AG04450 (cell line): Measurements from ENCODE around the gene PTEN. TPM values are rescaled to one million over a fixed set of nuclear protein-coding genes. Genes with fewer than 3 reads are reported as not detected.
A peak's percentile ranks its signal among the peaks of the same experiment; 100 is the strongest.

Experiments
- CTCF ChIA-PET: fragments of 300-600, 350-600 bp; formaldehyde crosslinking; extraction: SDS; loops from one replicate; lab custom pipeline; 2022; ENCODE audit warnings: antibody characterized with exemption, inconsistent platforms; lab: Charles Lee
- POLR2A ChIA-PET: fragments of 350-600 bp; formaldehyde crosslinking; extraction: SDS; loops from one replicate; lab custom pipeline; 2021; ENCODE audit warnings: antibody characterized with exemption, inconsistent platforms; lab: Yijun Ruan, JAX
- DNase-seq: peaks from one replicate; pipeline ENCODE4 v3.0.0-alpha.2; 2011; ENCODE audit warnings: low read depth, low spot score
- H3K27ac ChIP-seq: one replicate; pipeline ENCODE4 v1.5.1; 2012; ENCODE audit warnings: low read depth, low read length, control low read depth
- H3K27me3 ChIP-seq: one replicate; pipeline ENCODE4 v1.6.0; 2012; ENCODE audit warnings: low read length; ENCODE audit not compliant: control insufficient read depth, insufficient read depth
- H3K4me3 ChIP-seq: 2 replicates; pipeline ENCODE4 v1.5.1; 2011; ENCODE audit warnings: mild to moderate bottlenecking, low read depth, low read length, control low read depth
- H3K9me3 ChIP-seq: 2 replicates; pipeline ENCODE4 v1.5.1; 2012; ENCODE audit warnings: low read length; ENCODE audit not compliant: control insufficient read depth, insufficient read depth
- polyA plus RNA-seq: library from polyadenylated mRNA; depleted of rRNA; stranded (reverse); fragments of >200 nt; gene quantifications from 2 replicates; pipeline ENCODE4 v1.2.3, GENCODE V29; 2011
- TF ChIP-seq, protein P1 (sequence below): IDR thresholded peaks from 2 replicates; pipeline ENCODE4 v1.5.1; 2011; ENCODE audit warnings: low read depth, low read length, control low read depth, inconsistent platforms

Gene PTEN
- polyA plus RNA-seq, 1 experiment, result 96.1 TPM

- Histone ChIP-seq H3K4me3 (no peak overlapping the region), H3K9me3 (no peaks in the 10 kb centered on the region), H3K27me3 (no peaks in the 10 kb centered on the region), H3K27ac (no peak overlapping the region)
- DNase-seq, result peak; percentile 24
- ChIA-PET CTCF (no interaction called here), POLR2A (no interaction called here)
- TF ChIP-seq, protein P1, sequence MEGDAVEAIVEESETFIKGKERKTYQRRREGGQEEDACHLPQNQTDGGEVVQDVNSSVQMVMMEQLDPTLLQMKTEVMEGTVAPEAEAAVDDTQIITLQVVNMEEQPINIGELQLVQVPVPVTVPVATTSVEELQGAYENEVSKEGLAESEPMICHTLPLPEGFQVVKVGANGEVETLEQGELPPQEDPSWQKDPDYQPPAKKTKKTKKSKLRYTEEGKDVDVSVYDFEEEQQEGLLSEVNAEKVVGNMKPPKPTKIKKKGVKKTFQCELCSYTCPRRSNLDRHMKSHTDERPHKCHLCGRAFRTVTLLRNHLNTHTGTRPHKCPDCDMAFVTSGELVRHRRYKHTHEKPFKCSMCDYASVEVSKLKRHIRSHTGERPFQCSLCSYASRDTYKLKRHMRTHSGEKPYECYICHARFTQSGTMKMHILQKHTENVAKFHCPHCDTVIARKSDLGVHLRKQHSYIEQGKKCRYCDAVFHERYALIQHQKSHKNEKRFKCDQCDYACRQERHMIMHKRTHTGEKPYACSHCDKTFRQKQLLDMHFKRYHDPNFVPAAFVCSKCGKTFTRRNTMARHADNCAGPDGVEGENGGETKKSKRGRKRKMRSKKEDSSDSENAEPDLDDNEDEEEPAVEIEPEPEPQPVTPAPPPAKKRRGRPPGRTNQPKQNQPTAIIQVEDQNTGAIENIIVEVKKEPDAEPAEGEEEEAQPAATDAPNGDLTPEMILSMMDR, result no peak
Measured at GRCh38 chr10:87935290-87936141, 72.1 kb downstream of the PTEN start.

- TF ChIP-seq, protein P1, result no peak
- Histone ChIP-seq H3K27me3 (no peaks in the 10 kb centered on the region), H3K27ac (no peak overlapping the region), H3K4me3 (no peak overlapping the region), H3K9me3 (no peaks in the 10 kb centered on the region)
- ChIA-PET POLR2A (no interaction called here), CTCF (interaction anchor here (1.0 kb wide), 1 partner anchor 449 kb away, joined by 3 read pairs; no protein-coding TSS in a partner anchor)
- no peak for DNase-seq
Measured at GRCh38 chr10:87940210-87940609, 76.8 kb downstream of the PTEN start.

DNA sequence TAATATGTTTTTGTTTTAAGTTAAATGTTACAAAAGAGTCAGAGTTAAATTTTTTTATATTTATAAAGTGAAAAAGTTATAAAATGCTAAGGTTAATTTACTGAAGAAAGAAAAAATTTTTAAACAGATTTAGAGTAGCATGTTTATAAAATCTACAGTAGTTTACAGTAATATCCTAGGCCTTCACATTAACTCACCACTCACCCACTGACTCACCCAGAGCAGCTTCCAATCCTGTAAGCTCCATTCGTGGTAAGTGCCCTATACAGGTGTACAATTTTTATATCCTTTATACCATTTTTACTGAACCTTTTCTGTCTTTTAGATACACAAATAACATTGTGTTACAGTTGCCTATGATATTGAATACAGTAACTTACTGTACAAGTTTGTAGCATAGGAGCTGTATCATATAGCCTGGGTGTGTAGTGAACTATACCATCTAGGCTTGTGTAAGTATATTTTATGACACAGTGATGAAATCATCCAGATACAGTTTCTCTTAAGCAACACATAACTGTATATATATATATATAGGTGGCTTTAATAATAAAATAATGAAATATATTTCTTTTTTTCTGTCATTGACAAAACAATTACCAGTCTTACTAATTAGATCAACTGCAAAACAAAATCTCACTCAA, 79.6 kb downstream of the PTEN start:
- Histone ChIP-seq H3K4me3 (no peak overlapping the region), H3K27me3 (no peaks in the 10 kb centered on the region), H3K27ac (no peak overlapping the region), H3K9me3 (no peaks in the 10 kb centered on the region)
- ChIA-PET CTCF (interaction anchor here (1.0 kb wide), 1 partner anchor 9 kb away, joined by 3 read pairs; no protein-coding TSS in a partner anchor), POLR2A (interaction anchor here (0.6 to 1.0 kb wide), 3 partner anchors 32 to 102 kb away, joined by 3 to 4 read pairs (median 3); no protein-coding TSS in a partner anchor)
- TF ChIP-seq, protein P1, result no peak
- no peak for DNase-seq

DNA sequence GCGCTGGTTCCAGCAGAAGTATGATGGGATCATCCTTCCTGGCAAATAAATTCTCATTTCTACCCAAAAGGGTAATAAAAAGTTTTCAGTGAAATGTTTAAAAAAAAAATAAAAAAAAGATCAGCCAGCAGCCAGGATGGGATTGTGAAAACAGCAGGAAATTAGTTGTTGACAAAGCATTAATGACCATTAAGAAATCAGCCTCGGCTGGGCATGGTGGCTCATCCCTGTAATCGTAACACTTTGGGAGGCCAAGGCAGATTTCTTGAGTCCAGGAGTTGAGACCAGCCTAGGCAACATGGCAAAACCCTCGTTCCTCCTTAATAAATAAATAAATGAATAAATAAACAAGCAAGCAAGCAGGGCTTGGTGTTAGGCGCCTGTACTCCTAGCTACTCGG, 82.6 kb downstream of the PTEN start:
- ChIA-PET CTCF (no interaction called here), POLR2A (no interaction called here)
- H3K9me3 ChIP-seq, result no peaks in the 10 kb centered on the region
- TF ChIP-seq, protein P1, result no peak
- DNase-seq, result no peak
- H3K27ac ChIP-seq, result no peak overlapping the region
- H3K27me3 ChIP-seq, result no peaks in the 10 kb centered on the region
- no peak overlapping the region for H3K4me3 ChIP-seq

GRCh38 chr10:87952612-87953011, 89.2 kb downstream of the PTEN start:
- no peaks in the 10 kb centered on the region for H3K27me3 ChIP-seq
- no peak overlapping the region for H3K4me3 ChIP-seq
- ChIA-PET CTCF (interaction anchor here (1.3 kb wide), 1 partner anchor 10 kb away, joined by 3 read pairs; no protein-coding TSS in a partner anchor), POLR2A (no interaction called here)
- DNase-seq, result no peak
- H3K9me3 ChIP-seq, result no peaks in the 10 kb centered on the region
- H3K27ac ChIP-seq, result no peak overlapping the region
- TF ChIP-seq, protein P1, result no peak
